ENCODE results near the gene ZC3H7B.

- TF ChIP-seq CTCF (IDR thresholded peaks at IDR 0.05): no peak
- no peak for TF ChIP-seq POLR2A (IDR thresholded peaks at IDR 0.05)
Observed at GRCh38 chr22:41308054-41308453, 6.7 kb downstream of the ZC3H7B start.

All from prostate gland (tissue), 2 donors.